H1 (cell line): ENCODE data around the gene PEX26. TPM values are rescaled to one million over a fixed set of nuclear protein-coding genes. Genes with fewer than 3 reads are reported as not detected.

Experiments used
- CTCF ChIA-PET: fragments of 300-600 bp; sonication (Branson Sonifier 250); formaldehyde crosslinking; loops from one replicate; lab custom pipeline; 2021; ENCODE audit not compliant: partially characterized antibody; lab: Charles Lee
- POLR2A ChIA-PET: fragments of 300-600 bp; sonication (Branson Sonifier 250); formaldehyde crosslinking; loops from one replicate; lab custom pipeline; 2021; ENCODE audit warnings: inconsistent platforms; ENCODE audit not compliant: partially characterized antibody; lab: Charles Lee
- DNase-seq, 2 experiments: peaks; one replicate each; pipeline versions ENCODE4 v3.0.0 to v3.0.0-alpha.2; 2010 to 2022; ENCODE audit warnings: low spot score in 2 of 2, low read depth in 1 of 2, mixed read lengths in 1 of 2
- FAIRE-seq: peaks from 2 replicates; lab custom pipeline; 2011; peaks lifted over from hg19 to GRCh38; lab: Jason Lieb, UNC
- H2AFZ ChIP-seq: 2 replicates; pipeline ENCODE4 v1.8.1; 2012; ENCODE audit warnings: low read length, inconsistent platforms
- H2AK5ac ChIP-seq: 2 replicates; pipeline ENCODE4 v1.6.1; 2013; ENCODE audit warnings: low read depth, low read length
- H2BK120ac ChIP-seq: replicated peaks from 2 replicates; pipeline ENCODE3; 2013; ENCODE audit warnings: low read depth, low read length, inconsistent platforms
- H2BK12ac ChIP-seq: 2 replicates; pipeline ENCODE4 v1.6.1; 2013; ENCODE audit warnings: low read depth, low read length
- H2BK15ac ChIP-seq: 2 replicates; pipeline ENCODE4 v1.6.1; 2013; ENCODE audit warnings: low read length
- H2BK20ac ChIP-seq: 2 replicates; pipeline ENCODE4 v1.6.1; 2013; ENCODE audit warnings: low read length
- H2BK5ac ChIP-seq: 2 replicates; pipeline ENCODE4 v1.6.1; 2013; ENCODE audit warnings: low read depth, low read length
- H3K14ac ChIP-seq: 2 replicates; pipeline ENCODE4 v1.6.1; 2013; ENCODE audit warnings: inconsistent platforms; ENCODE audit not compliant: insufficient read length
- H3K18ac ChIP-seq: 2 replicates; pipeline ENCODE4 v1.6.1; 2013; ENCODE audit warnings: low read length; ENCODE audit errors: extremely low read depth
- H3K23ac ChIP-seq: 2 replicates; pipeline ENCODE4 v1.6.1; 2013; ENCODE audit warnings: inconsistent platforms; ENCODE audit not compliant: insufficient read length
- H3K23me2 ChIP-seq: 2 replicates; pipeline ENCODE4 v1.6.1; 2013; ENCODE audit warnings: low read depth, low read length
- H3K27ac ChIP-seq: 2 replicates; pipeline ENCODE4 v1.6.1; 2011; ENCODE audit warnings: low read depth, low read length, inconsistent platforms
- H3K27me3 ChIP-seq, 4 experiments: replicated peaks in 1 of 4; 1 replicate in 1 of 4; 2 replicates in 3 of 4; pipeline versions ENCODE4 v1.6.1 to v1.8.1; 2011 to 2013; ENCODE audit warnings: low read length in 3 of 4, mild to moderate bottlenecking in 3 of 4, inconsistent platforms in 2 of 4, mixed read lengths in 2 of 4, moderate library complexity in 1 of 4; ENCODE audit not compliant: control insufficient read depth in 3 of 4, insufficient read depth in 3 of 4; ENCODE audit errors: extremely low read depth in 1 of 4
- H3K36me3 ChIP-seq, 4 experiments: 2 replicates each; pipeline versions ENCODE4 v1.6.1 to v1.8.1; 2011 to 2013; ENCODE audit warnings: mild to moderate bottlenecking in 4 of 4, low read length in 3 of 4, moderate library complexity in 2 of 4, control low read depth in 1 of 4, inconsistent platforms in 1 of 4; ENCODE audit not compliant: insufficient read depth in 4 of 4, control insufficient read depth in 2 of 4
- H3K4ac ChIP-seq: replicated peaks from 2 replicates; pipeline ENCODE3; 2013; ENCODE audit warnings: low read length, low read depth, mixed read lengths, inconsistent platforms; ENCODE audit not compliant: insufficient read length
- H3K4me1 ChIP-seq, 4 experiments: replicated peaks in 1 of 4; 1 replicate in 1 of 4; 2 replicates in 3 of 4; pipeline versions ENCODE4 v1.6.1 to v1.8.1; 2011 to 2013; ENCODE audit warnings: low read length in 3 of 4, inconsistent platforms in 2 of 4, mixed read lengths in 1 of 4; ENCODE audit not compliant: insufficient read depth in 4 of 4, control insufficient read depth in 3 of 4
- H3K4me2 ChIP-seq, 2 experiments: 2 replicates each; pipeline versions ENCODE4 v1.6.1 to v1.8.1; 2011 to 2013; ENCODE audit warnings: low read depth in 2 of 2, low read length in 2 of 2, control low read depth in 1 of 2, inconsistent platforms in 1 of 2, mild to moderate bottlenecking in 1 of 2; ENCODE audit not compliant: insufficient read depth in 1 of 2
- H3K4me3 ChIP-seq, 4 experiments: fragments of 200-600, 300-600 bp in 1 of 4; sonication (generic), shearing (Covaris generic), sonication (Bioruptor Twin) in 1 of 4; 2 replicates each; pipeline versions ENCODE4 v1.5.1 to v1.8.1; 2011 to 2016; ENCODE audit warnings: low read length in 4 of 4, low read depth in 3 of 4, control low read depth in 2 of 4, inconsistent platforms in 2 of 4, mild to moderate bottlenecking in 2 of 4, mixed read lengths in 1 of 4, moderate library complexity in 1 of 4; ENCODE audit not compliant: insufficient read depth in 2 of 4; ENCODE audit errors: extremely low read depth in 1 of 4
- H3K56ac ChIP-seq: replicated peaks from 2 replicates; pipeline ENCODE3; 2013; ENCODE audit warnings: low read depth, mild to moderate bottlenecking, mixed read lengths, low read length, inconsistent platforms; ENCODE audit not compliant: insufficient read length
- H3K79me1 ChIP-seq: 2 replicates; pipeline ENCODE4 v1.6.1; 2013; ENCODE audit warnings: low read depth, low read length, control low read depth
- H3K79me2 ChIP-seq, 2 experiments: 2 replicates each; pipeline versions ENCODE4 v1.6.1 to v1.8.1; 2012 to 2013; ENCODE audit warnings: low read length in 2 of 2, mild to moderate bottlenecking in 2 of 2, inconsistent platforms in 1 of 2; ENCODE audit not compliant: insufficient read depth in 2 of 2, control insufficient read depth in 1 of 2
- H3K9ac ChIP-seq, 4 experiments: replicated peaks in 1 of 4; 1 replicate in 1 of 4; 2 replicates in 3 of 4; pipeline versions ENCODE4 v1.6.1 to v1.8.1; 2011 to 2013; ENCODE audit warnings: low read depth in 3 of 4, low read length in 3 of 4, control low read depth in 2 of 4, mild to moderate bottlenecking in 2 of 4, moderate library complexity in 2 of 4, inconsistent platforms in 1 of 4; ENCODE audit errors: extremely low read depth in 1 of 4
- H3K9me3 ChIP-seq, 2 experiments: 2 replicates each; pipeline versions ENCODE4 v1.6.1 to v1.8.1; 2012 to 2013; ENCODE audit warnings: mild to moderate bottlenecking in 2 of 2, moderate library complexity in 2 of 2, control low read depth in 1 of 2, inconsistent platforms in 1 of 2, low read depth in 1 of 2, low read length in 1 of 2, mixed read lengths in 1 of 2; ENCODE audit not compliant: insufficient read depth in 2 of 2
- H4K20me1 ChIP-seq, 2 experiments: replicated peaks in 1 of 2; 2 replicates each; pipeline versions ENCODE3 to v1.8.1; 2011 to 2013; ENCODE audit warnings: inconsistent platforms in 2 of 2, low read length in 2 of 2, mild to moderate bottlenecking in 1 of 2; ENCODE audit not compliant: insufficient read depth in 2 of 2, control insufficient read depth in 1 of 2
- H4K5ac ChIP-seq: 2 replicates; pipeline ENCODE4 v1.6.1; 2013; ENCODE audit warnings: low read length, low read depth, mixed read lengths, inconsistent platforms; ENCODE audit not compliant: insufficient read length
- H4K8ac ChIP-seq: 2 replicates; pipeline ENCODE4 v1.8.0; 2013; ENCODE audit warnings: mild to moderate bottlenecking, moderate library complexity, low read length, inconsistent platforms; ENCODE audit not compliant: insufficient read depth; ENCODE audit errors: extremely low read depth
- H4K91ac ChIP-seq: replicated peaks from 2 replicates; pipeline ENCODE3; 2013; ENCODE audit warnings: low read length, mixed read lengths, inconsistent platforms; ENCODE audit not compliant: insufficient read length
- CEBPB ChIP-seq: IDR thresholded peaks from 2 replicates; pipeline ENCODE4 v1.6.1; 2012; ENCODE audit warnings: low read depth, low read length
- NANOG ChIP-seq: IDR thresholded peaks from 2 replicates; pipeline ENCODE4 v1.6.1; 2011; ENCODE audit warnings: low read length, low read depth, mild to moderate bottlenecking, inconsistent platforms; ENCODE audit not compliant: insufficient read depth, poor library complexity, severe bottlenecking
- TCF12 ChIP-seq: IDR thresholded peaks from 2 replicates; pipeline ENCODE4 v1.6.1; 2011; ENCODE audit warnings: low read depth, mild to moderate bottlenecking, low read length
- WGBS, 2 experiments: shearing (Covaris generic) in 1 of 2; methylation state at CpG; one replicate each; pipeline versions ENCODE4 v1.1.6 to v1.1.7; 2013 to 2015; ENCODE audit warnings: low lambda C conversion rate in 2 of 2, mixed read lengths in 2 of 2, inconsistent platforms in 1 of 2, low coverage in 1 of 2, missing lambda C conversion rate in 1 of 2; ENCODE audit not compliant: insufficient replicate concordance in 2 of 2, insufficient coverage in 1 of 2, insufficient read length in 1 of 2; ENCODE audit errors: extremely low coverage in 1 of 2, missing lambda C conversion rate in 1 of 2; 5-methylcytosine and 5-hydroxymethylcytosine counted together
- polyA plus RNA-seq, 7 experiments: library from polyadenylated mRNA; depleted of rRNA in 3 of 7; stranded (reverse) in 5 of 7; unstranded in 2 of 7; fragments of >200 nt in 5 of 7; fragments of 200-250 nt in 2 of 7; gene quantifications; 1 replicate in 5 of 7; 2 replicates in 1 of 7; 4 replicates in 1 of 7; pipeline versions ENCODE4 v1.2.1 to v1.2.3, GENCODE V29; 2011 to 2013; ENCODE audit warnings: missing spikeins in 2 of 7, mixed read lengths in 2 of 7
- total RNA-seq: library from RNA; stranded (reverse); fragmentation: NEBNext Ultra II Directional; extraction: Animal tissue kit (Norgen Biotek cat#: 25700); gene quantifications from 2 replicates; pipeline ENCODE4 v1.2.1, GENCODE V29; 2021
- TF ChIP-seq, protein P1 (sequence below): IDR thresholded peaks from 2 replicates; pipeline ENCODE4 v1.6.1; 2012; ENCODE audit warnings: low read length, inconsistent platforms

Gene PEX26
- total and polyA plus RNA-seq, 2 of the 8 experiments (the other 6 are each of a cell fraction or from before 2014, with no cell fraction given): 33.1 to 49.0 TPM

DNA sequence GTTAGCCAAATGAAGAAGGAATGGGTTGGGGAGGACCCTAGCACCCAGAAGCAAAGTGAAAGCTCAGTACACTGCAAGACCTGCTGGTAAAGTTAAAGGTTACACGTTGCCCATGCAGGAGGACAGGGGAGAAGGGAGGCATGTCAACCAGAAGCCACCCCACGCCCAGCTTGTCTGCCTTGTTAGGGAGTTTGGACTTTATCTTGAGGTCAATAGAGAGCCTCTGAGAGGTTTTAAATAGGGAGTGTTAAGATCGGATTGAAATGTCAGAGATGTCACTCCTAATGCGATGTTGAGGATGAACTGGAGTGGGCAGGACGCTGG, 18.7 kb upstream of the PEX26 start:
- Histone ChIP-seq H3K4ac (no peak overlapping the region), H3K56ac (no peak overlapping the region), H3K36me3 (no peaks in the 10 kb centered on the region), H4K5ac (no peak overlapping the region), H2AK5ac (no peak overlapping the region), H3K9me3 (0 out of 4 replicates have a peak, but pooled peaks cover 0 to under 1% of the 10 kb centered on the region in 2 experiments), H3K79me2 (no peaks in the 10 kb centered on the region), H2BK5ac (no peak overlapping the region), H3K4me2 (no peak overlapping the region), H2BK12ac (no peak overlapping the region), H3K27me3 (no peaks in the 10 kb centered on the region; a peak in 1 of 7 replicates), H2BK20ac (no peak overlapping the region), H3K14ac (no peak overlapping the region), H2BK15ac (no peak overlapping the region), H3K9ac (no peak overlapping the region), H3K18ac (no peak overlapping the region), H3K79me1 (no peaks in the 10 kb centered on the region), H2AFZ (no peak overlapping the region), H4K91ac (no peak overlapping the region), H3K23me2 (no peaks in the 10 kb centered on the region), H4K20me1 (no peaks in the 10 kb centered on the region), H4K8ac (no peak overlapping the region), H2BK120ac (no peak overlapping the region), H3K4me3 (no peak overlapping the region), H3K4me1 (peaks cover 0 to 3% (median 0%) of the 10 kb centered on the region in 4 experiments; a peak in 2 of 7 replicates), H3K23ac (no peak overlapping the region), H3K27ac (no peak overlapping the region)
- CTCF ChIA-PET: interaction anchor here (1.2 kb wide), 1 partner anchor 229 kb away, joined by 4 read pairs; no protein-coding TSS in a partner anchor
- no peak for FAIRE-seq
- TF ChIP-seq NANOG: no peak
- TF ChIP-seq, protein P1, sequence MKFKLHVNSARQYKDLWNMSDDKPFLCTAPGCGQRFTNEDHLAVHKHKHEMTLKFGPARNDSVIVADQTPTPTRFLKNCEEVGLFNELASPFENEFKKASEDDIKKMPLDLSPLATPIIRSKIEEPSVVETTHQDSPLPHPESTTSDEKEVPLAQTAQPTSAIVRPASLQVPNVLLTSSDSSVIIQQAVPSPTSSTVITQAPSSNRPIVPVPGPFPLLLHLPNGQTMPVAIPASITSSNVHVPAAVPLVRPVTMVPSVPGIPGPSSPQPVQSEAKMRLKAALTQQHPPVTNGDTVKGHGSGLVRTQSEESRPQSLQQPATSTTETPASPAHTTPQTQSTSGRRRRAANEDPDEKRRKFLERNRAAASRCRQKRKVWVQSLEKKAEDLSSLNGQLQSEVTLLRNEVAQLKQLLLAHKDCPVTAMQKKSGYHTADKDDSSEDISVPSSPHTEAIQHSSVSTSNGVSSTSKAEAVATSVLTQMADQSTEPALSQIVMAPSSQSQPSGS: no peak
- no peak for TF ChIP-seq TCF12
- no peak for TF ChIP-seq CEBPB
- POLR2A ChIA-PET: no interaction called here
- DNase-seq: no peak
- 64% methylated on average over 5 of the region's 5 CpGs; no CpG with 5 or more reads in 1 of the 2 experiments for WGBS, 2 experiments
